HG02938 (cell line): ENCODE measurements around the gene MYBL2.

Experiments
- ATAC-seq: cut with Tn5 transposase; IDR thresholded peaks from one replicate; pipeline ENCODE4 v1.9.1; 2021; ENCODE audit warnings: mild to moderate bottlenecking, moderate library complexity; ENCODE audit not compliant: unreplicated experiment

Gene MYBL2

DNA sequence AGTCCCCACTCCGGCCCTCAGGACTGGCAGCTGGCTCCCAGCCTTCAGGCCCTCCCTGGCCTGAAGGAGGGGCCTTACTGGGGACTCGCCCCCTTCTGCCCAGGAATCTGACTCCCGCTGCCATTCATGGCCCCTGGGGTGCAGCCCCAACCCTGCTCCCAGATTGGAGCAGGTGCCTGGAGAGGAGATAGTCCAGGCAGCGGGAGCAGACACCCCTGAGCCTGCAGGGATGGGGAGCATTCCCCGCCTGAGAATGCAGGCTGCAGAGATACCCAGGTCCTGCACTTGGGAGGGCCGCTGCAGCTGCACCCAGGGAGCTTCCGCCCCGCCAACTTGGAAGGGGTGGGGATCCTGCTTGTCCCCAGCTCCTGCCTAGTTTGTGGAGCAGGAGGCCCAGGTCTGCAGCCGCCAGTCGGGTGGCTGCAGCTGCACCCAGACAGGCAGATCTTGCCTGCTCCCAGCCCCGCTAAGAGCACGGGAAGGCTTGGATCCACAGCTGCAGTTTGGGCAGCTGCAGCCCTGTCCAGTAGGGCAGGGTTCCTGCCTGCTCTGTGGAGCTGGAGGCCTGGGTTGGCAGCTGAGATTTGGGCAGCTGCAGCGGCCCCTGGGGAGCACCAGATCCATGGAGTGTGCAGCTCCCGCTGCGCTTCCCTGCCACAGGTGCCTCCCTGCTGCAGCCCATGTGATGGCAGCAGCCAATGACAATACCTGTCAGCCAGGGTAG lies 54.7 kb downstream of the MYBL2 start:
- no peak for ATAC-seq

- no peak for ATAC-seq
Observed at GRCh38 chr20:43722153-43722505, 55.2 kb downstream of the MYBL2 start.

DNA sequence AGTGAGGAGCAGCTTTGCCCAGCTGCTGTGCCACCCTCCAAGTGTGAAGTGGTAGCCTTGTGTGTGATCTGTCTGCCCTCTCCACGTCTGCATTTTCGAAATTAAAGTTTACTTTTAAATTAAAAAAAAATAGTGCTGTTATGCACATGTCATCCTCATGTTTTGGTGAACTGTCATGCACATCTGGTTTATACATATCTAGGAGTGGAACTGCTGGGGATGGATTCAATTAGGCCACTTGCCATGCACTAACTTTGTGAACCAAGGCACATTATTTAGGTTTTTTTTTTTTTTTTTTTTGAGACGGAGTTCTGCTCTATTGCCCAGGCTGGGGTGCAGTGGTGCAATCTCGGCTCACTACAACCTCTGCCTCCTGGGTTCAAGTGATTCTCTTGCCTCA lies 56.3 kb downstream of the MYBL2 start:
- ATAC-seq: no peak

DNA sequence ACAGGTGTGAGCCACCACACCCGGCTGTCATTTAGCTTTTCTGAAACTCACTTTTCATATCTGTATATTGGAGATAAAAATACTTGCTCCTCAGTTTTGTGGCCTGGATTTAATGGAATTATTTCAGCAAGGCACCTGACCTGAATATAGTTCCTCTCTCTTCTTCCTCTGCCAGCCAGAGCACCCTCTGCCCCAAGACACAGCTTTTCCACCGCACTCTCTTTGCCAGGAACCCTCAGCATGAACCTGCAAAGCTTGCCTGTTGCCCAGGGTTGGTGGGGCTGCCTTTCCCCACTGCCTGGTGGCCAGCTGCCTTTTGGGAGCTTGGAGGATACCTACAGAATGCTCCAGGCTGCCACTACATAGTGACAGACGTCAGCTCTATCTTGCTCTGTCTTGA lies 56.8 kb downstream of the MYBL2 start:
- ATAC-seq: no peak

DNA sequence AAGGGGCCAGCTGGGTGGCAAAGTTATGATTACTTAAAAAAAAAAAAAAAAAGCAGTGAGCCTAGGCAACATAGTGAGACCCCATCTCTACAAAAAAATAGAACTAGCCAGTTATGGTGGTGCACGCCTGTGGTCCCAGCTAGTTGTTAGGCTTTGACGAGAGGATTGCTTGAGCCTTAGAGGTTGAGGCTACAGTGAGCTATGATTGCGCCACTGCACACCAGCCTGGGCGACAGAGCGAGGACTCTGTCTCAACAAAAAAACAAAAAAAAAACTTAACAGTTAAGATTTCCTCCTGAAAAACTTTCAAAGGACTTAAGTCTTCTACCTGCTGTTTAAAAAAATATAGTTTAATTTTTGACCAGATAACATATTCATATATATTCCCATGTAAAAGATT lies 57.5 kb downstream of the MYBL2 start:
- no peak for ATAC-seq

- ATAC-seq: no peak
Observed at GRCh38 chr20:43725666-43726065, 58.8 kb downstream of the MYBL2 start.

- no peak for ATAC-seq
Observed at GRCh38 chr20:43726333-43726732, 59.4 kb downstream of the MYBL2 start.

DNA sequence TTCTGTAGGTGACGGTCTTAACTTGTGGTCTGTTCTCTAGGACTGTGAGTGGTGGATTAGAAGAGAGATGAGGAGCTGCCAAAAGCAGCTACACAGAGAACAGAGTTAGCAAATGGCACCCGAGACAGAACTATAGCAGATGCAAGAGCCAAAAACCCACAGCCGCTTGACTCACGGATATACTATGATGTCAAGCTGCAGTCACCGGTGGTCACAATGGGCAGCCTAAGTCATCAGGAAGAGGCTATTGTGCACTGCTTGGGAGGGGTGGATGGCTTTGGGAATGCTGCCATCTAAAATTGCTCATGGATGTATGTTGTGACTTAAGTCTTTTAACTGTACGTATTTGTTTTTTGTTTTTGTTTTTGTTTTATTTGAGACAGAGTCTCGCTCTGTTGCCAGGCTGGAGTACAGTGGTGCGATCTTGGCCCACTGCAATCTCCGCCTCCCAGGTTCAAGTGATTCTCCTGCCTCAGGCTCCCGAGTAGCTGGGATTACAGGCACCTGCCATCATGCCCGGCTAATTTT lies 60.0 kb downstream of the MYBL2 start, which contains the start of gene GTSF1L:
GTSF1L (minus strand) TSS at position 192 of the 528 bp plus-strand sequence. CDS start 308 bp downstream, outside the sequence.
- no peak for ATAC-seq

DNA sequence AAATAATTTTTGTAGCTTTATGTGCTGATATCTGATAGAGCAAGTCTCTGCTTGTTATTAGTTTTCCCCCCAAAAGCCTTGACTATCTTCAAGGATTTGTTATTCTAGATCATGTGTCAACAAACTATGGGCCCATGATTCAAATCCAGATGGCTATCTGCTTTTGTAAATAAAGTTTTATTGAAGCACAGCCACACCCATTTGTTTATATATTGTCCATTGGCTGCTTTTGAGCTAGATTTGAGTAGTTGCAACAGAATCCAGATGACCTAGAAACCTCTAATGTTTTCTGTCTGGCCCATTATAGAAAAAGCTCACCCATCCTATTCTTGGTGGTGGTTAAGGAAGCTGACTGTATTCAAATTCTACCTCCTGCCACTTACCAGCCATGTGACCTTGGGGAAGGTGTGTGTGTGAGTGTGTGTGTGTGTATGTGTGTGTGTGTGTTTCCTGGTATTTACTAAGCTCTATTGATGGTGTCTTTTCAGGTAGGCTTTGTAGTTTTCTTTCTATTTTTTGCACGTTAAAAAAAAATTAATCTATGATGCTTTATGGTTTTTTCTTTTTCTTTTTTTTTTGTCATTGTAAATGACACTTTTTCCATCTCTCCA lies 61.2 kb downstream of the MYBL2 start:
- ATAC-seq: no peak

DNA sequence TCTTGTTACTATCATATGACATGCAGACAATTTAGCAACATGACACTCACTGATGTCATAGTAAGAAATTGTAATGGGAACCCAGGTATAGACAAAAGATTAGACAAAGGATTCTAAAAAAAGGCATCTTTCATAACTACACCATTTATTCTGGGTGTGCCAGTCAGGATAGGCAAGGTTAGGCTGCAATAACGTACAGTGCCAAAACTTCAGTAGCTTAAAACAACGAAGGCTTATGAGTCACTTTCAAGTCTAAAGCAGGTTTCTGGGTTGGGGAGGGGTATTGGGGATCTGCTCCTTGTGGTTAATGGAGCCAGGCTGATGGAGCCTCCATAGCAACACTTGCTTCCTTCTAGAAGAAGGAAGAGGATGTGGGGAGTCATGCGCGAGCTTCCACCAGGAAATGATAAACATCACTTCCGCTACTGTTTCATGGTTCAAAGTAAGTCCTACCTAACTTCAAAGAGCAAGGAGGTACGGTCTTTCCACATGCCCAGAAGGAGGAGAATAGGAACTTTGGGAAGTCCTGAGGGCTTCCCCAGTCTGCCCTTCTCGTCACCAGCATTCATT lies 61.9 kb downstream of the MYBL2 start:
- ATAC-seq: no peak

- no peak for ATAC-seq
Observed at GRCh38 chr20:43731469-43731868, 64.6 kb downstream of the MYBL2 start.

DNA sequence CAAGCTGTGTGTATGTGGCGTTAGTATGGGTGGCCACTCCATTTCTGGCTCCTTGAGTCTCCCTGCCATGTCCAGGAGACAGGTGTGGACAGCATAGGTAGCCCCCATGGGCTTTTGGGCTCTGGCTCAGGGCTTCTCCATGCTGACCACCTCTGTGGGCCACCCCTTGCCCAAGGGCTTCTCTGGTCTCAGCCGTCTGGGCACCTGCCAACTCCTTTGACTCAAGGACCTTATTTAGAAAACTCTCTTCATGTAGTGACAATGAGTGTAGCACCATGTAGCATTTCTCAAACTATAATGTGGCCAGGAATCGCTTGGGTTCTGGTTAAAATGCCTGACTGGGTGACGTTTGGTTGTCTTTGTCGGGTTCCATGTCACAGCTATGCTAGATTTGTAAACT lies 65.0 kb downstream of the MYBL2 start:
- ATAC-seq: no peak

GRCh38 chr20:43736588-43737158 lies 69.8 kb downstream of the MYBL2 start:
- peak; percentile 74 for ATAC-seq

DNA sequence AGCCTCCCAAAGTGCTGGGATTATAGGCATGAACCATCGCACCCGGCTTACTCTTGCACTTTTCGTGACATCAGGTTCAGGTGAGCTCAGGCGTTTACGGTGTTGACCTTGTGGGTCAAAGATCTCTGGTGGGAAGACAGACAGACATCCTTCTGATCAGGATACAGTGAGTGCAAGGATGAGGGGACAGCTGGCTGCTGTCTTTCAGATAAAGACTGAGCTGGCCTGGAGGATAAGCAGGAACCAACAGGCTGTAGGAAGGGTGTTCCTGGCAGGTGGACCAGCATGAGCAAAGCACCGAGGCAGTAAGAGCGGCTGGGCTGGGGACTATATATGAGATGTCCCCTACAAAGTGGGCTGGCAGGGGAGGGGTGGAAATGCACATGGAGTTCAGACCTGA lies 71.0 kb downstream of the MYBL2 start:
- ATAC-seq: no peak

- no peak for ATAC-seq
Observed at GRCh38 chr20:43739148-43739749, 72.3 kb downstream of the MYBL2 start.

DNA sequence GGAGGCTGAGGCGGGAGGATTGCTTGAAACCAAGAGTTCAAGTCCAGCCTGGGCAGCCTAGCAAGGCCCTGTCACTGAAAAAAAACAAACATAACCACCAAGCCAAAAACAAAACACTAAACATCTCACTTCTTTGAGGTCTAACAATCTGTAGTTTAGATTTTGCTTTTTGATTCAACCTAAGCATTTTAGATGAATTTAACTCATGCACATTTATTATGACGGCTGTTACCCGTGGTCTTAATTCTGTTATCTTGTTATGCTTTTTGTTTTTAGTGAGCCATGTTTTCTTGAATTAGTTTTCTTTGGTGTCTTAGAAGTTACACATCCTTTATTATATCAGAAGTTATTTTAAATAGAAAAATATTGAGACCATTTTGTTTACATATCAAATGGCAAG lies 73.7 kb downstream of the MYBL2 start:
- ATAC-seq: no peak

DNA sequence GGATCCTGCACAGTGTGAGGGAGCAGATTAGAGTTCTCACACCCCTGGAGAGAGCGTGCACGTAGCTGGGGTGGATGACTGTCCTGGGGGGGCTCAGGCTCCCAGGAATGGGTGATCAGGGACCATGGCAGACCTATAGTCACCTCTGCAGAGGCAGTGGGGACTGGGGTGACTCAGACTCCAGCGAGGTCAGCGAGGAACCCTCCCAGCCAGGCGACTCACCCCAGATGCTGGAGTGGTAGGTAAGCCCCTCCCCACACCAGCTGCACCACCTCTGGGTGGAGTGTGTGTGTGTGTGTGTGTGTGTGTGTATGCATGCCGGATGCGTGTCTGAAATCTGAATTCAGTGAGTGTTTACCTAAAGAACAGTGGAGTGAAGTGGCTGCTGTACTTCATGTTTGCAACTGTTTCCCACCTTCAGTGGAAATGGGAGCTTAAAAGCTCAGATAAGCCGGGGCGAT lies 77.3 kb downstream of the MYBL2 start:
- no peak for ATAC-seq

GRCh38 chr20:43744966-43745730 lies 78.2 kb downstream of the MYBL2 start:
- ATAC-seq: no peak

- ATAC-seq: no peak
Observed at GRCh38 chr20:43746344-43747137, 79.6 kb downstream of the MYBL2 start.

DNA sequence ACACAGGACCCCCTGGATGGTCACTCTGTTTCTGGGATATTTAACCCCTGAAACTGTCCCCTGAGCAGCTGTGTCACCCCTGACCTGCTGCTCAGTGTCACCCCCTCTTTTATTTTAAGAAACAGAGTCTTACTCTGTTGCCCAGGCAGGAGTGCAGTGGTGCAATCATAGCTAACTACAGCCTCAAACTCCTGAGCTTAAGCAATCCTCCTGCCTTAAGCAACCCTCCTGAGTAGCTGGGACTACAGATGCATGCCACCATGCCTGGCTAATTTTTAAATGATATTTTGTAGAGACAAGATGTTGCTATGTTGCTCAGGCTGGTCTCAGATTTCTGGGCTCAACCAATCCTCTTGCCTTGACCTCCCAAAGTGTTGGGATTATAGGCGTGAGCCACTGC lies 81.4 kb downstream of the MYBL2 start:
- ATAC-seq: no peak
